PC-3 (cell line): ENCODE results near the gene SLC7A1. TPM values are rescaled to one million over a fixed set of nuclear protein-coding genes. Genes with fewer than 3 reads are reported as not detected.

ENCODE experiments used
- ATAC-seq: fragments of 200-7000 bp; cut with Tn5 transposase; 2 replicates; pipeline ENCODE4 v1.9.1; 2020; ENCODE audit warnings: mild to moderate bottlenecking, moderate library complexity
- BruUV-seq: library from RNA; stranded (reverse); fragments of 400-500 nt; replicated peaks from 2 replicates; lab custom pipeline; 2021; lab: Mats Ljungman, UMichigan
- CTCF ChIA-PET: fragments of 300-600 bp; sonication (Branson Sonifier 250); formaldehyde crosslinking; loops from one replicate; lab custom pipeline; 2022; ENCODE audit warnings: antibody characterized with exemption; lab: Charles Lee
- POLR2A ChIA-PET: fragments of 300-600 bp; sonication (Branson Sonifier 250); formaldehyde crosslinking; loops from one replicate; lab custom pipeline; 2022; ENCODE audit warnings: antibody characterized with exemption; ENCODE audit not compliant: unreplicated experiment; lab: Charles Lee
- DNase-seq: peaks from one replicate; pipeline ENCODE4 v3.0.0-alpha.2; 2015
- H2AFZ ChIP-seq: fragments of 300-600 bp; sonication (generic); 2 replicates; pipeline ENCODE4 v1.6.0; 2016; ENCODE audit warnings: antibody characterized with exemption, low read length
- H3F3A ChIP-seq: fragments of 300-600 bp; sonication (generic); one replicate; pipeline ENCODE4 v1.6.0; 2017; ENCODE audit warnings: antibody characterized with exemption, low read length, control low read depth, mild to moderate bottlenecking; ENCODE audit not compliant: unreplicated experiment
- H3K27ac ChIP-seq: fragments of 300-600 bp; sonication (generic); 2 replicates; pipeline ENCODE4 v1.5.1; 2016; ENCODE audit warnings: mild to moderate bottlenecking, low read length
- H3K27me3 ChIP-seq: fragments of 300-600 bp; sonication (generic); 2 replicates; pipeline ENCODE4 v1.6.1; 2016; ENCODE audit warnings: low read length, mixed read lengths
- H3K36me3 ChIP-seq: fragments of 300-600 bp; sonication (generic); 2 replicates; pipeline ENCODE4 v1.6.1; 2016; ENCODE audit warnings: low read depth, mixed run types, low read length, mixed read lengths
- H3K4me1 ChIP-seq: fragments of 300-600 bp; sonication (generic); 2 replicates; pipeline ENCODE4 v1.5.1; 2016; ENCODE audit warnings: low read length; ENCODE audit not compliant: insufficient read depth
- H3K4me2 ChIP-seq: fragments of 300-600 bp; sonication (generic); 2 replicates; pipeline ENCODE4 v1.6.0; 2016; ENCODE audit warnings: low read length
- H3K4me3 ChIP-seq: fragments of 300-600 bp; sonication (generic); 2 replicates; pipeline ENCODE4 v1.5.1; 2016; ENCODE audit warnings: mild to moderate bottlenecking, low read length, mixed read lengths
- H3K79me2 ChIP-seq: fragments of 300-600 bp; sonication (generic); 2 replicates; pipeline ENCODE4 v1.6.1; 2017; ENCODE audit warnings: low read length, mixed read lengths
- H3K9ac ChIP-seq: fragments of 300-600 bp; sonication (generic); 2 replicates; pipeline ENCODE4 v1.6.0; 2016; ENCODE audit warnings: mild to moderate bottlenecking, low read length
- H3K9me2 ChIP-seq: fragments of 300-600 bp; sonication (generic); replicated peaks from 2 replicates; pipeline ENCODE4 v1.6.1; 2016; ENCODE audit warnings: mixed run types, low read length, mixed read lengths
- H3K9me3 ChIP-seq: fragments of 300-600 bp; sonication (generic); 2 replicates; pipeline ENCODE4 v1.6.1; 2016; ENCODE audit warnings: low read length, mixed read lengths
- H4K20me1 ChIP-seq: fragments of 300-600 bp; sonication (generic); 2 replicates; pipeline ENCODE4 v1.6.1; 2016; ENCODE audit warnings: low read length, mixed read lengths
- CTCF ChIP-seq: fragments of 300-600 bp; sonication (generic); conservative IDR thresholded peaks from 2 replicates; pipeline ENCODE4 v1.5.1; 2017; ENCODE audit warnings: antibody characterized with exemption, low read depth, mild to moderate bottlenecking, low read length
- EZH2 ChIP-seq: fragments of 300-600 bp; sonication (generic); IDR thresholded peaks from one replicate; pipeline ENCODE4 v1.6.1; 2017; ENCODE audit warnings: antibody characterized with exemption, mild to moderate bottlenecking, low read length; ENCODE audit not compliant: unreplicated experiment
- EZH2phosphoT487 ChIP-seq: fragments of 300-600 bp; sonication (generic); IDR thresholded peaks from 2 replicates; pipeline ENCODE4 v1.6.1; 2018; ENCODE audit warnings: mild to moderate bottlenecking, antibody characterized with exemption, low read length, borderline replicate concordance
- intact Hi-C: fragments of 100-400 bp; cut with micrococcal nuclease; formaldehyde crosslinking; loops from 2 replicates; pipeline ENCODE4 v1.9.0; 2023
- total RNA-seq: library from RNA; depleted of rRNA; stranded (reverse); fragments of >200 nt; gene quantifications from 2 replicates; pipeline ENCODE4 v1.2.3, GENCODE V29; 2014

SLC7A1 gene
- total RNA-seq, 1 experiment from 2014 or later = 19.5 TPM

GRCh38 chr13:29540799-29541198 lies 54.7 kb downstream of the SLC7A1 start:
- intact Hi-C loops = no loop called here
- H3K27ac ChIP-seq = no peak overlapping the region
- peaks cover 8% of the 10 kb centered on the region for H3K36me3 ChIP-seq
- DNase-seq = no peak
- ChIA-PET POLR2A (no interaction called here), CTCF (no interaction called here)
- ATAC-seq = no peak
- peaks cover 4% of the 10 kb centered on the region; the same call in 1 of the 2 replicates for H3K4me1 ChIP-seq
- H2AFZ ChIP-seq = no peak overlapping the region
- no peak overlapping the region for H3K9ac ChIP-seq
- no peaks in the 10 kb centered on the region for H3F3A ChIP-seq
- no peaks in the 10 kb centered on the region for H3K9me2 ChIP-seq
- no peaks in the 10 kb centered on the region for H3K27me3 ChIP-seq
- TF ChIP-seq EZH2 (no peak), CTCF (no peak), EZH2phosphoT487 (no peak)
- no peak overlapping the region for H3K4me2 ChIP-seq
- H3K79me2 ChIP-seq = peaks cover 58% of the 10 kb centered on the region
- H3K4me3 ChIP-seq = no peak overlapping the region
- no peaks in the 10 kb centered on the region for H3K9me3 ChIP-seq
- no TSS peak for BruUV-seq
- H4K20me1 ChIP-seq = 0 out of 2 replicates have a peak, but pooled peaks cover 5% of the 10 kb centered on the region

- peaks cover 54% of the 10 kb centered on the region for H3K79me2 ChIP-seq
- POLR2A ChIA-PET = no interaction called here
These were observed 55.2 kb downstream of the SLC7A1 start for GRCh38 chr13:29540334-29540733.

More at GRCh38 chr13:29540334-29540733, 55.2 kb downstream of the SLC7A1 start:
- Histone ChIP-seq H2AFZ (no peak overlapping the region), H3K9me3 (no peaks in the 10 kb centered on the region), H3K27me3 (no peaks in the 10 kb centered on the region), H3K9me2 (no peaks in the 10 kb centered on the region), H3K4me3 (no peak overlapping the region), H3F3A (no peaks in the 10 kb centered on the region), H3K9ac (no peak overlapping the region), H3K4me1 (peaks cover 4% of the 10 kb centered on the region; the same call in 1 of the 2 replicates), H4K20me1 (0 out of 2 replicates have a peak, but pooled peaks cover 4% of the 10 kb centered on the region), H3K36me3 (peaks cover 13% of the 10 kb centered on the region), H3K27ac (no peak overlapping the region), H3K4me2 (no peak overlapping the region)
- ATAC-seq (no peak), DNase-seq (no peak)
- CTCF ChIA-PET = no interaction called here
- BruUV-seq = no TSS peak
- intact Hi-C loops = no loop called here
- TF ChIP-seq EZH2 (no peak), EZH2phosphoT487 (no peak), CTCF (no peak)
